Activated CD8-positive, alpha-beta memory T cell treated with anti-CD3 and anti-CD28 coated beads, Interleukin-2, amount 50 U/mL, for 48 hours (primary cell): ENCODE data around the gene PPFIA4.

Experiments used
- DNase-seq: peaks from one replicate; pipeline ENCODE4 v3.0.0-alpha.2; 2020

The PPFIA4 gene

GRCh38 chr1:203104789-203105390, 78.6 kb downstream of the PPFIA4 start:
- DNase-seq, result no peak

GRCh38 chr1:203112475-203112874, 86.2 kb downstream of the PPFIA4 start:
- no peak for DNase-seq

GRCh38 chr1:203113308-203113707, 87.0 kb downstream of the PPFIA4 start:
- DNase-seq, result no peak

GRCh38 chr1:203114202-203114601, 87.9 kb downstream of the PPFIA4 start:
- no peak for DNase-seq

- no peak for DNase-seq
Measured at GRCh38 chr1:203116091-203116820, 90.0 kb downstream of the PPFIA4 start.

GRCh38 chr1:203117611-203118575, 91.6 kb downstream of the PPFIA4 start:
- peak; percentile 74 for DNase-seq

- no peak for DNase-seq
Measured at GRCh38 chr1:203120325-203121153, 94.2 kb downstream of the PPFIA4 start.

- DNase-seq, result no peak
Measured at GRCh38 chr1:203121186-203122015, 95.1 kb downstream of the PPFIA4 start.

- DNase-seq, result no peak
Measured at GRCh38 chr1:203122159-203122558, 95.9 kb downstream of the PPFIA4 start.

- DNase-seq, result no peak
Measured at GRCh38 chr1:203124011-203124410, 97.7 kb downstream of the PPFIA4 start.

- DNase-seq, result no peak
Measured at GRCh38 chr1:203124546-203125317, 98.4 kb downstream of the PPFIA4 start.

GRCh38 chr1:203126151-203126865, 100.0 kb downstream of the PPFIA4 start:
- DNase-seq, result no peak

- DNase-seq, result no peak
Measured at GRCh38 chr1:203126866-203127665, 100.8 kb downstream of the PPFIA4 start.

- DNase-seq, result no peak
Measured at GRCh38 chr1:203127666-203128430, 101.6 kb downstream of the PPFIA4 start, which contains the start of gene ADORA1. Gene ADORA1 (plus strand): TSS chr1:203127726. CDS start chr1:203128842, 1,116 bp downstream.

- DNase-seq, result no peak
Measured at GRCh38 chr1:203128431-203128715, 102.1 kb downstream of the PPFIA4 start.
